Natural killer cell (primary cell): ENCODE measurements around the gene ACSS3. TPM values are rescaled to one million over a fixed set of nuclear protein-coding genes. Genes with fewer than 3 reads are reported as not detected.

Experiments
- ATAC-seq, 3 donors: fragments of 150-1000 bp in 2 of 3; fragments of 200-7000 bp in 1 of 3; cut with Tn5 transposase; 1 replicate in 1 of 3; 2 replicates in 2 of 3; pipeline ENCODE4 v1.10.0; 2021; ENCODE audit warnings: mild to moderate bottlenecking in 2 of 3, moderate library complexity in 2 of 3
- DNase-seq, 2 donors: peaks; one replicate each; pipeline versions ENCODE4 v3.0.0 to v3.0.0-alpha.2; 2013 to 2021; ENCODE audit warnings: mixed read lengths in 1 of 2
- H3K27ac ChIP-seq: one replicate; pipeline ENCODE4 v1.5.1; 2013; ENCODE audit warnings: mild to moderate bottlenecking, low read length
- H3K27me3 ChIP-seq: one replicate; pipeline ENCODE4 v1.6.1; 2013; ENCODE audit warnings: low read length; ENCODE audit not compliant: control insufficient read depth, insufficient read depth
- H3K36me3 ChIP-seq: one replicate; pipeline ENCODE4 v1.6.1; 2013; ENCODE audit warnings: low read length; ENCODE audit not compliant: control insufficient read depth, insufficient read depth
- H3K4me1 ChIP-seq: one replicate; pipeline ENCODE4 v1.6.1; 2013; ENCODE audit warnings: low read length; ENCODE audit not compliant: control insufficient read depth, insufficient read depth
- H3K4me3 ChIP-seq: one replicate; pipeline ENCODE4 v1.5.1; 2013; ENCODE audit warnings: low read length
- H3K9me3 ChIP-seq: one replicate; pipeline ENCODE4 v1.6.1; 2013; ENCODE audit warnings: low read length; ENCODE audit not compliant: control insufficient read depth, insufficient read depth
- H3K27ac Mint-ChIP-seq, 2 donors: one replicate each; pipeline ENCODE4 v1.8.0; 2022; ENCODE audit warnings: mild to moderate bottlenecking in 2 of 2, mixed read lengths in 2 of 2, moderate library complexity in 1 of 2
- H3K27me3 Mint-ChIP-seq, 2 donors: one replicate each; pipeline ENCODE4 v1.8.0; 2022; ENCODE audit warnings: low read depth in 2 of 2, mixed read lengths in 2 of 2
- H3K36me3 Mint-ChIP-seq: one replicate; pipeline ENCODE4 v1.8.0; 2022; ENCODE audit warnings: mixed read lengths
- H3K4me1 Mint-ChIP-seq, 2 donors: one replicate each; pipeline ENCODE4 v1.8.0; 2022; ENCODE audit warnings: mixed read lengths in 2 of 2
- H3K4me3 Mint-ChIP-seq: one replicate; pipeline ENCODE4 v1.8.0; 2022; ENCODE audit warnings: mild to moderate bottlenecking, moderate library complexity, mixed read lengths
- H3K9me3 Mint-ChIP-seq, 2 donors: one replicate each; pipeline ENCODE4 v1.8.0; 2022; ENCODE audit warnings: mixed read lengths in 2 of 2
- CTCF ChIP-seq: fragments of 200-600 bp; IDR thresholded peaks from one replicate; pipeline ENCODE4 v1.8.0; 2022; ENCODE audit warnings: antibody characterized with exemption
- WGBS: methylation state at CpG from one replicate; pipeline ENCODE4 v1.1.7; 2013; ENCODE audit warnings: missing lambda C conversion rate; ENCODE audit not compliant: insufficient coverage; 5-methylcytosine and 5-hydroxymethylcytosine counted together
- intact Hi-C: fragments of 100-400 bp; cut with micrococcal nuclease; formaldehyde crosslinking; loops from one replicate; pipeline ENCODE4 v1.14.2; 2022
- total RNA-seq, 4 donors: library from RNA; stranded (reverse); fragments of 120-200 nt in 1 of 4; gene quantifications; one replicate each; pipeline versions ENCODE4 v1.2.3 to v1.2.4, GENCODE V29; 2013 to 2022

Gene ACSS3
- total RNA-seq, 3 donors from 2014 or later (not counting 1 experiment from before 2014, with no cell fraction given), result 2.9 TPM; not detected in 2

GRCh38 chr12:81080431-81080983 lies 2.6 kb downstream of the ACSS3 start:
- Mint-ChIP-seq H3K27me3 (peaks cover 6 to 10% of the 10 kb centered on the region in 2 donors), H3K4me3 (no peak overlapping the region), H3K27ac (no peak overlapping the region), H3K36me3 (peaks cover 5% of the 10 kb centered on the region), H3K4me1 (no peaks in the 10 kb centered on the region), H3K9me3 (peaks cover 12 to 16% of the 10 kb centered on the region in 2 donors)
- no peak for ATAC-seq
- Histone ChIP-seq H3K27me3 (peaks cover 4% of the 10 kb centered on the region), H3K4me3 (no peak overlapping the region), H3K36me3 (no peaks in the 10 kb centered on the region), H3K27ac (no peak overlapping the region), H3K9me3 (peaks cover 2% of the 10 kb centered on the region), H3K4me1 (no peaks in the 10 kb centered on the region)
- DNase-seq, result no peak
- no peak for TF ChIP-seq CTCF
- 88% methylated on average over 3 of the region's 4 CpGs for WGBS
- intact Hi-C loops, result no loop called here

- peaks cover 4% of the 10 kb centered on the region for H3K27me3 ChIP-seq
- H3K27ac ChIP-seq, result no peak overlapping the region
- no peak overlapping the region for H3K27ac Mint-ChIP-seq
- no peak overlapping the region for H3K4me3 ChIP-seq
- ATAC-seq (no peak), DNase-seq (no peak)
- no peaks in the 10 kb centered on the region for H3K36me3 ChIP-seq
- no peak for TF ChIP-seq CTCF
- H3K4me1 Mint-ChIP-seq, result no peaks in the 10 kb centered on the region
- H3K4me3 Mint-ChIP-seq, result no peak overlapping the region
- peaks cover 5% of the 10 kb centered on the region for H3K36me3 Mint-ChIP-seq
- no peaks in the 10 kb centered on the region for H3K4me1 ChIP-seq
- intact Hi-C loops, result no loop called here
- peaks cover 10% of the 10 kb centered on the region in 2 donors for H3K9me3 Mint-ChIP-seq
- peaks cover 6 to 9% of the 10 kb centered on the region in 2 donors for H3K27me3 Mint-ChIP-seq
- WGBS, result no CpG with 5 or more reads among the region's 1 CpG
- H3K9me3 ChIP-seq, result peaks cover 2% of the 10 kb centered on the region
Observed at GRCh38 chr12:81081726-81082125, 3.8 kb downstream of the ACSS3 start.

GRCh38 chr12:81083018-81083417 lies 5.1 kb downstream of the ACSS3 start:
- Mint-ChIP-seq H3K4me1 (no peaks in the 10 kb centered on the region), H3K9me3 (peaks cover 10 to 13% of the 10 kb centered on the region in 2 donors), H3K27ac (no peak overlapping the region), H3K27me3 (no peaks in the 10 kb centered on the region), H3K36me3 (peaks cover 5% of the 10 kb centered on the region), H3K4me3 (no peak overlapping the region)
- WGBS, result 90% methylated on average over 1 of the region's 1 CpG
- Histone ChIP-seq H3K4me1 (no peaks in the 10 kb centered on the region), H3K4me3 (no peak overlapping the region), H3K9me3 (peaks cover 2% of the 10 kb centered on the region), H3K27ac (no peak overlapping the region), H3K36me3 (no peaks in the 10 kb centered on the region), H3K27me3 (no peaks in the 10 kb centered on the region)
- DNase-seq, result no peak
- intact Hi-C loops, result no loop called here
- TF ChIP-seq CTCF, result no peak
- ATAC-seq, result no peak

- H3K4me1 ChIP-seq, result no peaks in the 10 kb centered on the region
- H3K27ac ChIP-seq, result no peak overlapping the region
- 91% methylated on average over 7 of the region's 7 CpGs for WGBS
- H3K27me3 ChIP-seq, result no peaks in the 10 kb centered on the region
- H3K36me3 ChIP-seq, result no peaks in the 10 kb centered on the region
- intact Hi-C loops, result no loop called here
- H3K4me1 Mint-ChIP-seq, result no peaks in the 10 kb centered on the region
- TF ChIP-seq CTCF, result no peak
- no peak overlapping the region for H3K27ac Mint-ChIP-seq
- H3K9me3 Mint-ChIP-seq, result peaks cover 10 to 13% of the 10 kb centered on the region in 2 donors
- DNase-seq (no peak), ATAC-seq (no peak)
- H3K4me3 Mint-ChIP-seq, result no peak overlapping the region
- H3K27me3 Mint-ChIP-seq, result no peaks in the 10 kb centered on the region
- H3K9me3 ChIP-seq, result no peaks in the 10 kb centered on the region
- H3K36me3 Mint-ChIP-seq, result peaks cover 5% of the 10 kb centered on the region
- no peak overlapping the region for H3K4me3 ChIP-seq
Observed at GRCh38 chr12:81083906-81084513, 6.1 kb downstream of the ACSS3 start.
